Hepatocyte (in vitro differentiated cells): ENCODE results near the gene ARL6IP4. TPM values are rescaled to one million over a fixed set of nuclear protein-coding genes. Genes with fewer than 3 reads are reported as not detected.

Source experiments
- DNase-seq: peaks from one replicate; pipeline ENCODE4 v3.0.0-alpha.2; 2016; ENCODE audit warnings: low spot score
- H2AFZ ChIP-seq: fragments of 200-600 bp; sonication (generic); 2 replicates; pipeline ENCODE4 v1.6.0; 2016; ENCODE audit warnings: antibody characterized with exemption, mild to moderate bottlenecking
- H3K27ac ChIP-seq: fragments of 200-600 bp; sonication (generic); 2 replicates; pipeline ENCODE4 v1.5.1; 2016; ENCODE audit warnings: mild to moderate bottlenecking
- H3K27me3 ChIP-seq: fragments of 200-600 bp; sonication (generic); 2 replicates; pipeline ENCODE4 v1.6.1; 2016
- H3K36me3 ChIP-seq: fragments of 200-600 bp; sonication (generic); replicated peaks from 2 replicates; pipeline ENCODE4 v1.5.1; 2016; ENCODE audit warnings: low read depth; ENCODE audit not compliant: insufficient read depth
- H3K4me1 ChIP-seq: fragments of 200-600 bp; sonication (generic); 2 replicates; pipeline ENCODE4 v1.5.1; 2016; ENCODE audit warnings: mild to moderate bottlenecking, moderate library complexity; ENCODE audit not compliant: insufficient read depth
- H3K4me2 ChIP-seq: fragments of 200-600 bp; sonication (generic); 2 replicates; pipeline ENCODE4 v1.6.0; 2016
- H3K4me3 ChIP-seq: fragments of 200-600 bp; sonication (generic); 2 replicates; pipeline ENCODE4 v1.5.1; 2016; ENCODE audit warnings: mild to moderate bottlenecking
- H3K79me2 ChIP-seq: fragments of 200-600 bp; sonication (generic); 2 replicates; pipeline ENCODE4 v1.6.0; 2017; ENCODE audit warnings: mild to moderate bottlenecking
- H3K9me2 ChIP-seq: fragments of 200-600 bp; sonication (generic); replicated peaks from 2 replicates; pipeline ENCODE4 v1.6.0; 2017; ENCODE audit warnings: mild to moderate bottlenecking; ENCODE audit not compliant: insufficient read depth
- H3K9me3 ChIP-seq: fragments of 200-600 bp; sonication (generic); 2 replicates; pipeline ENCODE4 v1.5.1; 2016; ENCODE audit warnings: low read depth, mild to moderate bottlenecking
- H4K20me1 ChIP-seq: fragments of 200-600 bp; sonication (generic); 2 replicates; pipeline ENCODE4 v1.6.0; 2016; ENCODE audit warnings: mild to moderate bottlenecking; ENCODE audit not compliant: insufficient read depth, poor library complexity, severe bottlenecking
- EZH2 ChIP-seq: fragments of 200-600 bp; sonication (generic); IDR thresholded peaks from 2 replicates; pipeline ENCODE4 v1.6.1; 2016; ENCODE audit warnings: antibody characterized with exemption, mild to moderate bottlenecking, borderline replicate concordance
- EZH2phosphoT487 ChIP-seq: fragments of 200-600 bp; sonication (generic); IDR thresholded peaks from one replicate; pipeline ENCODE4 v1.6.1; 2018; ENCODE audit warnings: antibody characterized with exemption, mild to moderate bottlenecking, low read depth, moderate library complexity; ENCODE audit not compliant: unreplicated experiment, severe bottlenecking
- WGBS: methylation state at CpG from one replicate; pipeline ENCODE4 v1.1.6; 2016; ENCODE audit warnings: low lambda C conversion rate; ENCODE audit errors: missing lambda C conversion rate; 5-methylcytosine and 5-hydroxymethylcytosine counted together
- polyA plus RNA-seq: library from polyadenylated mRNA; unstranded; fragments of >200 nt; fragmentation: Nextera tagmentation; extraction: Ambion mirVana; gene quantifications from 2 replicates; pipeline ENCODE4 v1.2.1, GENCODE V29; 2016
- total RNA-seq: library from RNA; depleted of rRNA; stranded (reverse); fragments of >200 nt; gene quantifications from 2 replicates; pipeline ENCODE4 v1.2.3, GENCODE V29; 2014
- TF ChIP-seq, protein P1 (sequence below): fragments of 200-600 bp; sonication (generic); IDR thresholded peaks from 2 replicates; pipeline ENCODE4 v1.5.1; 2016; ENCODE audit warnings: antibody characterized with exemption, mild to moderate bottlenecking; ENCODE audit not compliant: poor library complexity

The ARL6IP4 gene
- total and polyA plus RNA-seq, 2 experiments from 2014 or later, result 138 to 248 TPM

DNA sequence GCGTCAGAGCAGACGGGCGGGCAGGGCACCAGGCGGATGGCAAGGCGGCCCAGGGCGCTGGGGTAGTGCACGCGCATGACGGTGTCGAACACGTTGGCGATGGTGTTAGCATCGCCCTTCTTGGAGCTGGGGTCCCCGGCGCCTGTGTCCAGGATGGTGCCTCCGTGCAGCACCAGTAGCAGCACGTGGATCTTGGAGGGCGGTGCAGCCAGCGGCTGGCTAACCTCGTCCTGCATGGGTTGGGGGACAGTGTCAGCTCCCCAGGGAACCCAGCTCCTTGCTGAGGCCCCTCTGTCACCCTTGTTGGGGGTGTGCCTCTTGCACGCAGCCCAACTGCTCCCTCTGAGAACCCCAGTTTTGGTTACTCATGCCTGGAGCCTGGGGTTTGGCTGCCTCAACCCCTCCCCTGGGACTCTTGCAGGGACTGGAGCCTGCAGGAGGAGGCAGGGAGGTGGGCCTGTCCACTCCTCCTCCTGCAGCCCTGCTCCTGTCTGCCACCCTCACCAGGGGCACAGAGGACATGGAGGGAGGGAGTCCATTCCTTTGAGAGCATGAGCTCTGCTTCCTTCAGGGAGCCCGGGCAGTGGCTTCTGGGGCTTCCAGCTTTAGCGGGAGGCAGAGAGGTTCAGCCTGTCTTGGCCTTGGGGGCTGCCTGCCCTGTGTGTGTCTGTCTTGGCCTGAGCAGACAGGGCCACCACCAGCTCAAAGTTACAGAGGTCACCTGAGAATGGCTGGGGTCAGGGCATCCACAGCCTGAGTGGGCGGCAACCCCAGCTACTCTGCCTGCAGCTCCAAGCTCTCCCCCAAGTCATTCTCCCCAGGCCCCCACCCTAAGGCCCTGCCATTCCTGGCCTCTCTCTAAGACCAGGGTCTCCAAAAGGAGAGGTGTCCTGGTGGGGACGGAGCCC lies 17.1 kb downstream of the ARL6IP4 start:
- H3K27me3 ChIP-seq, result no peaks in the 10 kb centered on the region
- H3K4me1 ChIP-seq, result no peaks in the 10 kb centered on the region
- no peaks in the 10 kb centered on the region for H3K9me3 ChIP-seq
- H3K4me3 ChIP-seq, result no peak overlapping the region
- H3K36me3 ChIP-seq, result no peaks in the 10 kb centered on the region
- no peak overlapping the region for H3K4me2 ChIP-seq
- TF ChIP-seq EZH2 (no peak), EZH2phosphoT487 (no peak)
- TF ChIP-seq, protein P1, sequence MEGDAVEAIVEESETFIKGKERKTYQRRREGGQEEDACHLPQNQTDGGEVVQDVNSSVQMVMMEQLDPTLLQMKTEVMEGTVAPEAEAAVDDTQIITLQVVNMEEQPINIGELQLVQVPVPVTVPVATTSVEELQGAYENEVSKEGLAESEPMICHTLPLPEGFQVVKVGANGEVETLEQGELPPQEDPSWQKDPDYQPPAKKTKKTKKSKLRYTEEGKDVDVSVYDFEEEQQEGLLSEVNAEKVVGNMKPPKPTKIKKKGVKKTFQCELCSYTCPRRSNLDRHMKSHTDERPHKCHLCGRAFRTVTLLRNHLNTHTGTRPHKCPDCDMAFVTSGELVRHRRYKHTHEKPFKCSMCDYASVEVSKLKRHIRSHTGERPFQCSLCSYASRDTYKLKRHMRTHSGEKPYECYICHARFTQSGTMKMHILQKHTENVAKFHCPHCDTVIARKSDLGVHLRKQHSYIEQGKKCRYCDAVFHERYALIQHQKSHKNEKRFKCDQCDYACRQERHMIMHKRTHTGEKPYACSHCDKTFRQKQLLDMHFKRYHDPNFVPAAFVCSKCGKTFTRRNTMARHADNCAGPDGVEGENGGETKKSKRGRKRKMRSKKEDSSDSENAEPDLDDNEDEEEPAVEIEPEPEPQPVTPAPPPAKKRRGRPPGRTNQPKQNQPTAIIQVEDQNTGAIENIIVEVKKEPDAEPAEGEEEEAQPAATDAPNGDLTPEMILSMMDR, result no peak
- no peak overlapping the region for H3K27ac ChIP-seq
- H2AFZ ChIP-seq, result no peak overlapping the region
- no peaks in the 10 kb centered on the region for H3K9me2 ChIP-seq
- no peaks in the 10 kb centered on the region for H3K79me2 ChIP-seq
- no peak for DNase-seq
- WGBS, result 94% methylated on average over 24 of the region's 25 CpGs
- no peaks in the 10 kb centered on the region for H4K20me1 ChIP-seq

DNA sequence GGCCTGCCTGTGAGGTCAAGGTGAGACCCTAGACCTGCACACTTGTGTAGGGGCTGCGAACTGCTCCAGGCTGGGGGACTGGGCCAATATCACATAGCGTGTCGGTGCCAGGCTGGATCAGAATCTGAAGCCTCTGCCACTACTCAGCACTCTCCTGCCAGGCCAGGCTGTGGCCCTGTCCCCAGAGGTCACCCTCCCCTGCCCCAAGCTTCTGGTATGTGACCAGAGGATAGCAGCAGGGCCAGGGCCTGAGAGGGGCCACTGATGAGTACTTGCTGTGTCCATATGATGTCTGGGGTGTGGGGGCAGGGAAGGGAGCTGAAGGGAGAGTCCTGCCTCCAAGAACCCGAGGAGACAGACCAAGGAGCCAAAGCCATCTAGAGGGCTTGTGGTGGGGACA lies 17.8 kb downstream of the ARL6IP4 start:
- no peaks in the 10 kb centered on the region for H3K9me2 ChIP-seq
- no peaks in the 10 kb centered on the region for H3K36me3 ChIP-seq
- TF ChIP-seq EZH2phosphoT487 (no peak), EZH2 (no peak)
- TF ChIP-seq, protein P1, result no peak
- no peaks in the 10 kb centered on the region for H3K4me1 ChIP-seq
- H3K27ac ChIP-seq, result no peak overlapping the region
- 98% methylated on average over 4 of the region's 4 CpGs for WGBS
- H2AFZ ChIP-seq, result no peak overlapping the region
- H3K4me3 ChIP-seq, result no peak overlapping the region
- H3K4me2 ChIP-seq, result no peak overlapping the region
- no peak for DNase-seq
- no peaks in the 10 kb centered on the region for H3K27me3 ChIP-seq
- no peaks in the 10 kb centered on the region for H3K9me3 ChIP-seq
- no peaks in the 10 kb centered on the region for H3K79me2 ChIP-seq
- no peaks in the 10 kb centered on the region for H4K20me1 ChIP-seq

DNA sequence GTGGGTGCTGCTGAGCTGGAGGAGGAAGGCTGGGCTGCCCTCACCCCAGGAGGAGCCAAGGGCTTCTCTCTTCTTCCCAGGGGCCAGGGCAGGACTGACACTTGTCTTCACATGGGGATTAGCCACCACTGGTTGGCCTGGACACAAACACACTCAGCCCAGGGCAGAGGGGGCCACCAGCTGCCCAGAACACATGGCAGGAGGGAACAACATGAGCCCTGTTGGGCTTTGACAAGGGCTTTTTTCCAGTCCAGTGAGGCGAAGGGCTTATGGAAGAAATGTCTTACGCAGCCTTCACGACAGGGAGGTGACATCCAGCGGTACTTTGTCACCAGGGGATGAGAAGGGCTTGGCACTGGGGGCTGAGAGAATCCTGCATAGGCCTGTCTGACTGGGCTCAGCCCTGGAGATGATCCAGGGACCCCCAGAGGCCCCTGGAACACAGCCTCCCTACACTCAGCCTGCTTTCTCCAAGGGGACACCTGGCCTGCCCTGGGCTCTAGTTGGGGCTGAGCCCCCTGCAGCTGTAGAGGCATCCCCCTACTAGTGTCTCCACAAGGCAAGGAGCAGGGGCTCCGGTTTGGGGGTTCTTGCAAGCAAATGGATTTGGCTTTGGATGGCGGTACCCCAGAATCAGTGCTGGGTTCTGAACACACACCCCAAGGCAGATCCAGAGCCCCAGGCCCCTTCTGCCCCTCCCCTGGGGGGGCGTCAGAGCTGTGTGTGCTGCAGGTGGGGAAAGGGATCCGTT lies 18.9 kb downstream of the ARL6IP4 start:
- Histone ChIP-seq H3K9me3 (no peaks in the 10 kb centered on the region), H3K27me3 (no peaks in the 10 kb centered on the region), H3K79me2 (no peaks in the 10 kb centered on the region), H3K27ac (no peak overlapping the region), H3K9me2 (no peaks in the 10 kb centered on the region), H4K20me1 (no peaks in the 10 kb centered on the region), H3K4me1 (no peaks in the 10 kb centered on the region), H2AFZ (no peak overlapping the region), H3K4me3 (no peak overlapping the region), H3K4me2 (no peak overlapping the region), H3K36me3 (no peaks in the 10 kb centered on the region)
- TF ChIP-seq, protein P1, result no peak
- TF ChIP-seq EZH2phosphoT487, result no peak
- TF ChIP-seq EZH2, result no peak
- WGBS, result 90% methylated on average over 8 of the region's 8 CpGs
- no peak for DNase-seq
